K562 (cell line): ENCODE data around the gene AKNAD1.

ENCODE experiments used
- BRD4 ChIP-seq: fragments of 200-600 bp; sonication (generic); IDR thresholded peaks from 2 replicates; pipeline ENCODE4 v1.6.1; 2017; ENCODE audit warnings: inconsistent platforms
- CEBPB ChIP-seq: fragments of 450-650 bp; IDR thresholded peaks from 2 replicates; pipeline ENCODE4 v1.6.1; 2016; ENCODE audit warnings: missing genetic modification characterization, missing compliant biosample characterization
- KLF16 ChIP-seq: IDR thresholded peaks from 2 replicates; pipeline ENCODE4 v1.6.1; 2016; ENCODE audit warnings: antibody characterized with exemption
- MEF2D ChIP-seq: conservative IDR thresholded peaks from 2 replicates; pipeline ENCODE4 v1.6.1; 2016; ENCODE audit warnings: low read depth, missing genetic modification characterization, missing compliant biosample characterization
- RAD21 ChIP-seq, 2 experiments: fragments of 250-450 bp in 1 of 2; fragments of 450-650 bp in 1 of 2; sonication (Bioruptor Pico) in 1 of 2; formaldehyde crosslinking in 1 of 2; IDR thresholded peaks in 1 of 2; conservative IDR thresholded peaks in 1 of 2; 2 replicates each; pipeline versions ENCODE4 v1.4.0 to v1.8.0; 2020 to 2022; ENCODE audit warnings: mild to moderate bottlenecking in 2 of 2, moderate library complexity in 1 of 2
- ZNF274 ChIP-seq: IDR thresholded peaks from 2 replicates; pipeline ENCODE4 v1.6.1; 2011; ENCODE audit warnings: low read depth, mild to moderate bottlenecking, low read length, moderate library complexity, borderline replicate concordance
- TF ChIP-seq, protein P1 (sequence below): sonication (generic); formaldehyde crosslinking; IDR thresholded peaks from 2 replicates; pipeline ENCODE4 v1.8.0; 2023; ENCODE audit warnings: missing genetic modification reagents, mild to moderate bottlenecking, borderline replicate concordance

DNA sequence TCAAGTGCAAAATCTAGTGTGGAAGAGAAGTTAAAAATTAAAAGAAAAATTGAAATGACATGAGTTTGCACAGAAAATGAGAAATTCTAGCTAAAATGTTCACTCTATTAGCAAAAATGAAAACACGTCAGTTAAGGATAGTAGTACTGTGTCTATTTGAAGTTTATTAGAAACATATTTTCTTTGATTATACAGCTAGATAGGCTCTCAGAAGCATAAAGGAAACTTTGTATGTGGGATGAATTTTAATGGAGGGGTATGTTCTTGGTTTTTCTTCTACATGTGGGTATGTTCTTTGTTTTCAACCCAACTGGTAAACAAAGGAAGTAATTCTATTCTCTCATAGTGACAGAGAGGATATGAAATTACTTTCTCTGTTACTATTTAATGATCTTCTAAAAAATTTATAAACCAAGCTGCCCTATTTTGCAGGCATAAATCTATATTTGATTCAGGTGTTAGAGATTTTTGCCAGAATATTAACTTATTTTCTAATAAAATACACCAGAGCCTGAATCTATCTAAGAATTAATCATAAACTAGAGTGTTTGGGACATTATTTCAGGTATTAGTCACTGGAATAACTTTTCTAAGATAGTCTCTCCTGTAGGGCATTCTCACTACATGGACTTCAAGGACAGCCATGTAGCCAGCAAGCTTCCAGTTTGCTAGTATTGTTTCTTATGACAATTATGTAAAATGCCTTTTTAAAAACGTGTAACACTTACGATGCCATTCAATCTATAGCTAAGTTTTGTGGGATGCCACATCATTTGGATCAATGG is 35.7 kb upstream of the AKNAD1 start:
- TF ChIP-seq KLF16 (no peak), ZNF274 (no peak), RAD21 (CRISPR knock-in tag; conservative IDR thresholded peaks at IDR 0.05 in 1 of 2, IDR thresholded peaks at IDR 0.05 in 1 of 2) (no peak), MEF2D (no peak), CEBPB (tag) (no peak), BRD4 (no peak)
- TF ChIP-seq, protein P1, sequence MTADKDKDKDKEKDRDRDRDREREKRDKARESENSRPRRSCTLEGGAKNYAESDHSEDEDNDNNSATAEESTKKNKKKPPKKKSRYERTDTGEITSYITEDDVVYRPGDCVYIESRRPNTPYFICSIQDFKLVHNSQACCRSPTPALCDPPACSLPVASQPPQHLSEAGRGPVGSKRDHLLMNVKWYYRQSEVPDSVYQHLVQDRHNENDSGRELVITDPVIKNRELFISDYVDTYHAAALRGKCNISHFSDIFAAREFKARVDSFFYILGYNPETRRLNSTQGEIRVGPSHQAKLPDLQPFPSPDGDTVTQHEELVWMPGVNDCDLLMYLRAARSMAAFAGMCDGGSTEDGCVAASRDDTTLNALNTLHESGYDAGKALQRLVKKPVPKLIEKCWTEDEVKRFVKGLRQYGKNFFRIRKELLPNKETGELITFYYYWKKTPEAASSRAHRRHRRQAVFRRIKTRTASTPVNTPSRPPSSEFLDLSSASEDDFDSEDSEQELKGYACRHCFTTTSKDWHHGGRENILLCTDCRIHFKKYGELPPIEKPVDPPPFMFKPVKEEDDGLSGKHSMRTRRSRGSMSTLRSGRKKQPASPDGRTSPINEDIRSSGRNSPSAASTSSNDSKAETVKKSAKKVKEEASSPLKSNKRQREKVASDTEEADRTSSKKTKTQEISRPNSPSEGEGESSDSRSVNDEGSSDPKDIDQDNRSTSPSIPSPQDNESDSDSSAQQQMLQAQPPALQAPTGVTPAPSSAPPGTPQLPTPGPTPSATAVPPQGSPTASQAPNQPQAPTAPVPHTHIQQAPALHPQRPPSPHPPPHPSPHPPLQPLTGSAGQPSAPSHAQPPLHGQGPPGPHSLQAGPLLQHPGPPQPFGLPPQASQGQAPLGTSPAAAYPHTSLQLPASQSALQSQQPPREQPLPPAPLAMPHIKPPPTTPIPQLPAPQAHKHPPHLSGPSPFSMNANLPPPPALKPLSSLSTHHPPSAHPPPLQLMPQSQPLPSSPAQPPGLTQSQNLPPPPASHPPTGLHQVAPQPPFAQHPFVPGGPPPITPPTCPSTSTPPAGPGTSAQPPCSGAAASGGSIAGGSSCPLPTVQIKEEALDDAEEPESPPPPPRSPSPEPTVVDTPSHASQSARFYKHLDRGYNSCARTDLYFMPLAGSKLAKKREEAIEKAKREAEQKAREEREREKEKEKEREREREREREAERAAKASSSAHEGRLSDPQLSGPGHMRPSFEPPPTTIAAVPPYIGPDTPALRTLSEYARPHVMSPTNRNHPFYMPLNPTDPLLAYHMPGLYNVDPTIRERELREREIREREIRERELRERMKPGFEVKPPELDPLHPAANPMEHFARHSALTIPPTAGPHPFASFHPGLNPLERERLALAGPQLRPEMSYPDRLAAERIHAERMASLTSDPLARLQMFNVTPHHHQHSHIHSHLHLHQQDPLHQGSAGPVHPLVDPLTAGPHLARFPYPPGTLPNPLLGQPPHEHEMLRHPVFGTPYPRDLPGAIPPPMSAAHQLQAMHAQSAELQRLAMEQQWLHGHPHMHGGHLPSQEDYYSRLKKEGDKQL, result no peak
